IMR-90 (cell line): ENCODE results near the gene ARTN. TPM values are rescaled to one million over a fixed set of nuclear protein-coding genes. Genes with fewer than 3 reads are reported as not detected.

ENCODE experiments used
- ATAC-seq: fragments of 200-7000 bp; cut with Tn5 transposase; 2 replicates; pipeline ENCODE4 v1.9.1; 2020; ENCODE audit warnings: low read depth, mild to moderate bottlenecking, moderate library complexity
- BruUV-seq: library from RNA; stranded (reverse); fragments of 400-500 nt; replicated peaks from 2 replicates; lab custom pipeline; 2021; lab: Mats Ljungman, UMichigan
- CTCF ChIA-PET: fragments of 300-600 bp; formaldehyde crosslinking; extraction: SDS; loops from one replicate; lab custom pipeline; 2021; ENCODE audit warnings: antibody characterized with exemption; lab: Yijun Ruan, JAX
- POLR2A ChIA-PET: fragments of 300-600 bp; sonication (Branson Sonifier 250); formaldehyde crosslinking; loops from one replicate; lab custom pipeline; 2022; ENCODE audit warnings: antibody characterized with exemption; ENCODE audit not compliant: unreplicated experiment; lab: Charles Lee
- DNase-seq: peaks from one replicate; pipeline ENCODE4 v3.0.0; 2013
- H2AFZ ChIP-seq: replicated peaks from 2 replicates; pipeline ENCODE3; 2013; ENCODE audit warnings: low read length, mild to moderate bottlenecking; ENCODE audit not compliant: poor library complexity
- H2AK5ac ChIP-seq: 2 replicates; pipeline ENCODE4 v1.6.1; 2013; ENCODE audit warnings: low read depth, low read length, inconsistent platforms
- H2AK9ac ChIP-seq: replicated peaks from 2 replicates; pipeline ENCODE3; 2013; ENCODE audit warnings: mild to moderate bottlenecking, low read depth, low read length, moderate library complexity; ENCODE audit not compliant: poor library complexity
- H2BK120ac ChIP-seq: 2 replicates; pipeline ENCODE4 v1.6.1; 2013; ENCODE audit warnings: low read depth, low read length, inconsistent platforms
- H2BK15ac ChIP-seq: 3 replicates; pipeline ENCODE4 v1.6.1; 2013; ENCODE audit warnings: low read depth, low read length, inconsistent platforms
- H2BK20ac ChIP-seq: 2 replicates; pipeline ENCODE4 v1.6.1; 2013; ENCODE audit warnings: low read depth, mild to moderate bottlenecking, inconsistent platforms, low read length, moderate library complexity
- H2BK5ac ChIP-seq: 2 replicates; pipeline ENCODE4 v1.6.1; 2013; ENCODE audit warnings: mild to moderate bottlenecking, low read depth, low read length, inconsistent platforms; ENCODE audit not compliant: poor library complexity, severe bottlenecking
- H3K14ac ChIP-seq: replicated peaks from 2 replicates; pipeline ENCODE4 v1.6.1; 2013; ENCODE audit warnings: low read depth, low read length, inconsistent platforms
- H3K18ac ChIP-seq: 2 replicates; pipeline ENCODE4 v1.6.1; 2013; ENCODE audit warnings: low read depth, low read length, control low read depth
- H3K23ac ChIP-seq: 2 replicates; pipeline ENCODE4 v1.6.1; 2013; ENCODE audit warnings: low read depth, low read length, inconsistent platforms
- H3K27ac ChIP-seq: 2 replicates; pipeline ENCODE4 v1.5.1; 2013; ENCODE audit warnings: mild to moderate bottlenecking, control low read depth, low read length; ENCODE audit not compliant: insufficient read depth
- H3K27me3 ChIP-seq: 2 replicates; pipeline ENCODE4 v1.6.1; 2013; ENCODE audit warnings: low read length; ENCODE audit not compliant: control insufficient read depth, insufficient read depth
- H3K36me3 ChIP-seq: 2 replicates; pipeline ENCODE4 v1.6.1; 2013; ENCODE audit warnings: low read length, mixed read lengths; ENCODE audit not compliant: control insufficient read depth, insufficient read depth
- H3K4ac ChIP-seq: 2 replicates; pipeline ENCODE4 v1.6.1; 2013; ENCODE audit warnings: low read depth, low read length, inconsistent platforms
- H3K4me1 ChIP-seq: 2 replicates; pipeline ENCODE4 v1.6.1; 2013; ENCODE audit warnings: low read length, mixed read lengths; ENCODE audit not compliant: control insufficient read depth, insufficient read depth
- H3K4me2 ChIP-seq: 2 replicates; pipeline ENCODE4 v1.6.1; 2013; ENCODE audit warnings: low read depth, mild to moderate bottlenecking, control low read depth, low read length, moderate library complexity
- H3K4me3 ChIP-seq: 2 replicates; pipeline ENCODE4 v1.5.1; 2013; ENCODE audit warnings: low read depth, mild to moderate bottlenecking, control low read depth, low read length, moderate library complexity; ENCODE audit not compliant: insufficient read depth
- H3K56ac ChIP-seq: 2 replicates; pipeline ENCODE4 v1.6.1; 2013; ENCODE audit warnings: low read length, inconsistent platforms; ENCODE audit not compliant: insufficient read depth; ENCODE audit errors: extremely low read depth
- H3K79me1 ChIP-seq, 2 experiments: 2 replicates each; pipeline ENCODE4 v1.6.1; 2013; ENCODE audit warnings: low read length in 2 of 2, inconsistent platforms in 1 of 2, low read depth in 1 of 2
- H3K9ac ChIP-seq: 2 replicates; pipeline ENCODE4 v1.6.1; 2013; ENCODE audit warnings: low read depth, low read length, control low read depth
- H3K9me1 ChIP-seq: 2 replicates; pipeline ENCODE4 v1.6.1; 2013; ENCODE audit warnings: low read length, inconsistent platforms; ENCODE audit not compliant: insufficient read depth
- H3K9me3 ChIP-seq: 2 replicates; pipeline ENCODE4 v1.6.1; 2013; ENCODE audit warnings: low read length; ENCODE audit not compliant: control insufficient read depth, insufficient read depth
- H4K20me1 ChIP-seq: 2 replicates; pipeline ENCODE4 v1.6.1; 2013; ENCODE audit warnings: low read length, inconsistent platforms; ENCODE audit not compliant: insufficient read depth
- H4K5ac ChIP-seq: 2 replicates; pipeline ENCODE4 v1.6.1; 2013; ENCODE audit warnings: mild to moderate bottlenecking, low read depth, low read length, control low read depth
- H4K8ac ChIP-seq, 2 experiments: 2 replicates each; pipeline ENCODE4 v1.6.1; 2013; ENCODE audit warnings: low read depth in 2 of 2, low read length in 2 of 2, control low read depth in 1 of 2, inconsistent platforms in 1 of 2
- H4K91ac ChIP-seq: 2 replicates; pipeline ENCODE4 v1.6.1; 2013; ENCODE audit warnings: low read depth, low read length, inconsistent platforms; ENCODE audit not compliant: insufficient read depth
- BHLHE40 ChIP-seq: fragments of 150-350 bp; IDR thresholded peaks from 2 replicates; pipeline ENCODE4 v1.6.1; 2016; ENCODE audit warnings: mild to moderate bottlenecking, low read depth, low read length
- MAZ ChIP-seq: IDR thresholded peaks from 2 replicates; pipeline ENCODE4 v1.6.1; 2012; ENCODE audit warnings: low read depth, mild to moderate bottlenecking, low read length, improper control_type of control experiment, moderate library complexity, borderline replicate concordance
- MXI1 ChIP-seq: IDR thresholded peaks from 2 replicates; pipeline ENCODE4 v1.6.1; 2012; ENCODE audit warnings: low read depth, mild to moderate bottlenecking, low read length, moderate library complexity, borderline replicate concordance
- POLR2A ChIP-seq: IDR thresholded peaks from 2 replicates; pipeline ENCODE4 v1.6.1; 2012; ENCODE audit warnings: mild to moderate bottlenecking, low read depth, low read length
- RFX5 ChIP-seq: IDR thresholded peaks from 2 replicates; pipeline ENCODE4 v1.8.0; 2012; ENCODE audit warnings: low read depth, mild to moderate bottlenecking, low read length, moderate library complexity
- WGBS, 2 experiments: methylation state at CpG; one replicate each; pipeline versions ENCODE4 v1.1.5 to v1.1.7; 2013; ENCODE audit warnings: missing lambda C conversion rate in 2 of 2; ENCODE audit not compliant: insufficient read length in 1 of 2; ENCODE audit errors: extremely low coverage in 2 of 2; 5-methylcytosine and 5-hydroxymethylcytosine counted together
- dilution Hi-C: fragments of 300-500 bp; cut with HindIII; formaldehyde crosslinking; loops from one replicate; pipeline ENCODE4 v1.14.3; 2018; ENCODE audit warnings: low sequenced_read_pairs; ENCODE audit not compliant: unreplicated experiment
- in situ Hi-C: fragments of 300-500 bp; cut with MboI; formaldehyde crosslinking; loops from 3 replicates; pipeline ENCODE4 v1.14.3; 2019; ENCODE audit warnings: low sequenced_read_pairs, inconsistent platforms, mixed read lengths
- intact Hi-C: fragments of 100-400 bp; cut with micrococcal nuclease; formaldehyde crosslinking; loops from 2 replicates; pipeline ENCODE4 v1.10.0; 2022
- polyA plus RNA-seq, 3 experiments: library from polyadenylated mRNA; depleted of rRNA; stranded (reverse); fragments of >200 nt; gene quantifications; 2 replicates each; pipeline ENCODE4 v1.2.3, GENCODE V29; 2012; ENCODE audit warnings: low replicate concordance in 1 of 3
- total RNA-seq: library from RNA; depleted of rRNA; stranded (reverse); fragments of >200 nt; gene quantifications from 2 replicates; pipeline ENCODE4 v1.2.3, GENCODE V29; 2012
- TF ChIP-seq, protein P1 (sequence below): fragments of 150-350 bp; IDR thresholded peaks from 2 replicates; pipeline ENCODE4 v1.6.1; 2016; ENCODE audit warnings: low read depth, mild to moderate bottlenecking, low read length, moderate library complexity, borderline replicate concordance

ARTN gene
- total and polyA plus RNA-seq, 2 of the 4 experiments (the other 2 are of a cell fraction), result 0.29 TPM; not detected in 1

DNA sequence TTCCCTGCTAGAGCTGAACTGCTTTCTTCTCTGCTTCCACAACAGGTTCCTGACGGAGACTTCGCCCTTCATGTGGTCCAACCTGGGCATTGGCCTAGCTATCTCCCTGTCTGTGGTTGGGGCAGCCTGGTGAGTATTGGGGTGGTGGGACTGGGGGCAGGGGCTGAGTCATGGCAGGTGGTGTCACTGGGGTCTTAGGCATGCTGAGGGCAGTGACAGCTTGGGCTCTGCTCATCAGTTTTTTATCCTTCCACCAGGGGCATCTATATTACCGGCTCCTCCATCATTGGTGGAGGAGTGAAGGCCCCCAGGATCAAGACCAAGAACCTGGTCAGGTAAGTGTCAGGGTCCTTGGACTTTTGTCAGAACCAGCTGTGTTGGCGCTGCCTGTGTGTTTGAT lies 42.4 kb downstream of the ARTN start (continued):
- TF ChIP-seq, protein P1, sequence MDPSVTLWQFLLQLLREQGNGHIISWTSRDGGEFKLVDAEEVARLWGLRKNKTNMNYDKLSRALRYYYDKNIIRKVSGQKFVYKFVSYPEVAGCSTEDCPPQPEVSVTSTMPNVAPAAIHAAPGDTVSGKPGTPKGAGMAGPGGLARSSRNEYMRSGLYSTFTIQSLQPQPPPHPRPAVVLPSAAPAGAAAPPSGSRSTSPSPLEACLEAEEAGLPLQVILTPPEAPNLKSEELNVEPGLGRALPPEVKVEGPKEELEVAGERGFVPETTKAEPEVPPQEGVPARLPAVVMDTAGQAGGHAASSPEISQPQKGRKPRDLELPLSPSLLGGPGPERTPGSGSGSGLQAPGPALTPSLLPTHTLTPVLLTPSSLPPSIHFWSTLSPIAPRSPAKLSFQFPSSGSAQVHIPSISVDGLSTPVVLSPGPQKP, result no peak
- TF ChIP-seq MXI1, result no peak
- TF ChIP-seq BHLHE40, result no peak

DNA sequence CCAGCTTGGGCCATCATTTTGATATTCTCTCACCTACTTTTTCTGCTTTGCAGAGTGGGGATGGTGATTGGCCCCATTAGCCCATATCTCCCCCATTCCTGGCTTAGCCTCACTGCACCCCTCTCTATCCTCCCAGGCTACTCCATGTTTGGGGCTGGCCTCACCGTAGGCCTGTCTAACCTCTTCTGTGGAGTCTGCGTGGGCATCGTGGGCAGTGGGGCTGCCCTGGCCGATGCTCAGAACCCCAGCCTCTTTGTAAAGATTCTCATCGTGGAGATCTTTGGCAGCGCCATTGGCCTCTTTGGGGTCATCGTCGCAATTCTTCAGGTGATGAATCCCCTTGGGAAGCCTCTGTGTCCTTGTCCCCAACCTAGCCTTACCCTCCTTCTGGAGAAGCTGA lies 43.3 kb downstream of the ARTN start:
- H3K4ac ChIP-seq, result no peak overlapping the region
- H2AFZ ChIP-seq, result no peak overlapping the region
- no peaks in the 10 kb centered on the region for H3K27me3 ChIP-seq
- H3K9me3 ChIP-seq, result no peaks in the 10 kb centered on the region
- H3K27ac ChIP-seq, result no peak overlapping the region
- ATAC-seq (no peak), DNase-seq (no peak)
- peaks cover 36% of the 10 kb centered on the region for H3K9me1 ChIP-seq
- BruUV-seq, result no TSS peak
- intact Hi-C loops, result no loop called here
- H3K4me1 ChIP-seq, result peaks cover 23% of the 10 kb centered on the region
- no peak overlapping the region for H4K8ac ChIP-seq
- no peak overlapping the region for H2BK20ac ChIP-seq
- H2BK5ac ChIP-seq, result no peak overlapping the region
- H4K5ac ChIP-seq, result no peak overlapping the region
- no peak overlapping the region for H4K91ac ChIP-seq
- CTCF ChIA-PET, result no interaction called here
- dilution Hi-C loops, result no loop called here
- POLR2A ChIA-PET, result no interaction called here
- no peak overlapping the region for H3K4me2 ChIP-seq
- no peak overlapping the region for H2AK9ac ChIP-seq
- in situ Hi-C loops, result no loop called here
- H3K79me1 ChIP-seq, result peaks cover 41 to 63% of the 10 kb centered on the region in 2 experiments; a peak in 3 of 4 replicates
- H2AK5ac ChIP-seq, result no peak overlapping the region
- 95% methylated on average over 7 of the region's 8 CpGs; no CpG with 5 or more reads in 1 of the 2 experiments for WGBS, 2 experiments
- H3K56ac ChIP-seq, result no peak overlapping the region
- peaks cover 33% of the 10 kb centered on the region for H4K20me1 ChIP-seq
- no peak overlapping the region for H2BK120ac ChIP-seq
- peaks cover 29% of the 10 kb centered on the region for H3K36me3 ChIP-seq
- TF ChIP-seq, protein P1, result no peak
- TF ChIP-seq MAZ, result no peak
- no peak for TF ChIP-seq RFX5
- no peak for TF ChIP-seq POLR2A
- no peak overlapping the region for H3K9ac ChIP-seq
- H3K4me3 ChIP-seq, result no peak overlapping the region
- no peak overlapping the region for H3K23ac ChIP-seq
- H3K18ac ChIP-seq, result no peak overlapping the region
- no peak overlapping the region for H2BK15ac ChIP-seq
- no peak overlapping the region for H3K14ac ChIP-seq
